K562 (cell line): ENCODE data around the gene FGF10. TPM values are rescaled to one million over a fixed set of nuclear protein-coding genes. Genes with fewer than 3 reads are reported as not detected.

Source experiments
- ATAC-seq: fragments of 200-7000 bp; cut with Tn5 transposase; 3 replicates; pipeline ENCODE4 v1.9.1; 2020; ENCODE audit warnings: moderate library complexity
- BruUV-seq: library from RNA; stranded (reverse); fragments of 400-500 nt; replicated peaks from 2 replicates; lab custom pipeline; 2021; lab: Mats Ljungman, UMichigan
- CTCF ChIA-PET: fragments of 300-600 bp; formaldehyde crosslinking; extraction: SDS; loops from one replicate; lab custom pipeline; 2021; ENCODE audit warnings: low intra/inter-chr PET ratio; lab: Yijun Ruan, JAX
- POLR2A ChIA-PET: fragments of 300-600, 350-650 bp; sonication (Branson Sonifier 250); formaldehyde crosslinking; extraction: SDS; loops from one replicate; lab custom pipeline; 2021; ENCODE audit warnings: antibody characterized with exemption, inconsistent platforms; lab: Yijun Ruan, JAX
- DNase-seq, 4 experiments: peaks; one replicate each; pipeline versions ENCODE4 v3.0.0 to v3.0.0-alpha.2; 2011 to 2018; ENCODE audit warnings: low spot score in 3 of 4, mixed read lengths in 3 of 4; ENCODE audit errors: extremely low read depth in 1 of 4
- FAIRE-seq: peaks from 2 replicates; lab custom pipeline; 2011; peaks lifted over from hg19 to GRCh38; lab: Jason Lieb, UNC
- H2AFZ ChIP-seq: 2 replicates; pipeline ENCODE4 v1.6.0; 2011; ENCODE audit warnings: low read depth, low read length, control low read depth, inconsistent platforms
- H3K27ac ChIP-seq: fragments of 200-600 bp; 3 replicates; pipeline ENCODE4 v1.8.0; 2011; ENCODE audit warnings: low read depth, mild to moderate bottlenecking, control low read depth, inconsistent platforms, low read length, moderate library complexity, mixed read lengths; ENCODE audit errors: extremely low read depth
- H3K27me3 ChIP-seq, 2 experiments: fragments of 300-600 bp in 1 of 2; 2 replicates in 1 of 2; 3 replicates in 1 of 2; pipeline versions ENCODE4 v1.6.0 to v1.8.0; 2011; ENCODE audit warnings: inconsistent platforms in 2 of 2, low read length in 2 of 2, mild to moderate bottlenecking in 1 of 2, mixed read lengths in 1 of 2, moderate library complexity in 1 of 2; ENCODE audit not compliant: control insufficient read depth in 2 of 2, insufficient read depth in 2 of 2
- H3K36me3 ChIP-seq: fragments of 300-600 bp; 3 replicates; pipeline ENCODE4 v1.8.0; 2011; ENCODE audit warnings: mild to moderate bottlenecking, low read length, inconsistent platforms; ENCODE audit not compliant: control insufficient read depth, insufficient read depth
- H3K4me1 ChIP-seq, 2 experiments: fragments of 200-600 bp in 1 of 2; replicated peaks in 1 of 2; 2 replicates in 1 of 2; 3 replicates in 1 of 2; pipeline versions ENCODE4 v1.5.1 to v1.8.0; 2011; ENCODE audit warnings: inconsistent platforms in 2 of 2, low read length in 2 of 2, mild to moderate bottlenecking in 1 of 2, mixed read lengths in 1 of 2, moderate library complexity in 1 of 2; ENCODE audit not compliant: control insufficient read depth in 2 of 2, insufficient read depth in 2 of 2
- H3K4me2 ChIP-seq: 2 replicates; pipeline ENCODE4 v1.6.1; 2011; ENCODE audit warnings: low read length, control low read depth, inconsistent platforms, mixed read lengths; ENCODE audit not compliant: insufficient read depth
- H3K4me3 ChIP-seq: fragments of 200-600 bp; sonication (generic), shearing (Covaris generic); 2 replicates; pipeline ENCODE4 v1.5.1; 2016; ENCODE audit warnings: control low read depth, inconsistent platforms
- H3K79me2 ChIP-seq: fragments of 200-600 bp; 3 replicates; pipeline ENCODE4 v1.8.0; 2011; ENCODE audit warnings: low read length, inconsistent platforms; ENCODE audit not compliant: control insufficient read depth, insufficient read depth
- H3K9ac ChIP-seq, 2 experiments: 2 replicates each; pipeline versions ENCODE4 v1.6.0 to v1.6.1; 2011; ENCODE audit warnings: low read depth in 2 of 2, low read length in 2 of 2, control low read depth in 1 of 2, inconsistent platforms in 1 of 2, mild to moderate bottlenecking in 1 of 2, mixed read lengths in 1 of 2; ENCODE audit not compliant: insufficient read depth in 1 of 2
- H3K9me1 ChIP-seq: one replicate; pipeline ENCODE4 v1.6.0; 2011; ENCODE audit warnings: inconsistent platforms, mild to moderate bottlenecking, low read length, moderate library complexity; ENCODE audit not compliant: control insufficient read depth, insufficient read depth
- H3K9me3 ChIP-seq: replicated peaks from 2 replicates; pipeline ENCODE4 v1.5.1; 2011; ENCODE audit warnings: low read depth, low read length, inconsistent platforms; ENCODE audit not compliant: control insufficient read depth, insufficient read depth
- H4K20me1 ChIP-seq: replicated peaks from 2 replicates; pipeline ENCODE4 v1.6.1; 2011; ENCODE audit warnings: low read length, inconsistent platforms, mixed read lengths; ENCODE audit not compliant: control insufficient read depth, insufficient read depth
- ARID1B ChIP-seq: fragments of 450-650 bp; IDR thresholded peaks from 2 replicates; pipeline ENCODE4 v1.6.1; 2016; ENCODE audit warnings: antibody characterized with exemption, mild to moderate bottlenecking, inconsistent platforms
- C11orf30 ChIP-seq: fragments of 450-650 bp; IDR thresholded peaks from 2 replicates; pipeline ENCODE4 v1.6.1; 2016; ENCODE audit warnings: low read depth, mild to moderate bottlenecking
- HNRNPLL ChIP-seq: fragments of 200-400 bp; formaldehyde crosslinking; IDR thresholded peaks from 2 replicates; pipeline ENCODE4 v1.6.1; 2017; ENCODE audit warnings: low read length, low read depth, mild to moderate bottlenecking; ENCODE audit not compliant: poor library complexity, severe bottlenecking
- NFE2 ChIP-seq: IDR thresholded peaks from 2 replicates; pipeline ENCODE4 v1.6.1; 2014; ENCODE audit warnings: antibody characterized with exemption, low read depth
- PATZ1 ChIP-seq: fragments of 250-450 bp; sonication (Bioruptor Pico); IDR thresholded peaks from 2 replicates; pipeline ENCODE4 v1.5.0; 2020; ENCODE audit warnings: mild to moderate bottlenecking, borderline replicate concordance
- PPARD ChIP-seq: fragments of 250-450 bp; sonication (Bioruptor Pico); IDR thresholded peaks from 2 replicates; pipeline ENCODE4 v1.8.0; 2022; ENCODE audit warnings: inconsistent platforms, mild to moderate bottlenecking, moderate library complexity
- ZBTB33 ChIP-seq: sonication (generic); formaldehyde crosslinking; IDR thresholded peaks from 2 replicates; pipeline ENCODE4 v1.8.1; 2023; ENCODE audit warnings: mild to moderate bottlenecking, missing genetic modification reagents
- ZBTB34 ChIP-seq: fragments of 250-450 bp; sonication (Bioruptor Pico); IDR thresholded peaks from 2 replicates; pipeline ENCODE4 v1.8.0; 2021; ENCODE audit warnings: mild to moderate bottlenecking, moderate library complexity
- ZNF217 ChIP-seq: sonication (generic); formaldehyde crosslinking; IDR thresholded peaks from 2 replicates; pipeline ENCODE4 v1.8.0; 2022; ENCODE audit warnings: mild to moderate bottlenecking, missing genetic modification reagents
- WGBS: fragments of 100-300 bp; shearing (Covaris generic); methylation state at CpG from one replicate; pipeline ENCODE4 v1.1.6; 2016; ENCODE audit warnings: low coverage, mixed read lengths; ENCODE audit not compliant: insufficient coverage; ENCODE audit errors: missing lambda C conversion rate; 5-methylcytosine and 5-hydroxymethylcytosine counted together
- in situ Hi-C: fragments of 300-500 bp; cut with MboI; formaldehyde crosslinking; loops from 4 replicates; pipeline ENCODE4 v1.15.0; 2018; ENCODE audit warnings: inconsistent platforms, mixed read lengths
- intact Hi-C: fragments of 100-400 bp; cut with micrococcal nuclease; formaldehyde crosslinking; loops from 2 replicates; pipeline ENCODE4 v1.14.2; 2022
- polyA plus RNA-seq, 8 experiments: library from polyadenylated mRNA; depleted of rRNA in 4 of 8; stranded (reverse) in 5 of 8; unstranded in 3 of 8; fragments of >200 nt; fragmentation: Nextera tagmentation in 2 of 8; fragmentation: Illumina TruSeq in 1 of 8; extraction: Ambion mirVana in 2 of 8; extraction: Trizol in 1 of 8; gene quantifications; 2 replicates each; pipeline versions ENCODE4 v1.2.1 to v1.2.3, GENCODE V29; 2011 to 2014; ENCODE audit warnings: inconsistent platforms in 1 of 8, missing spikeins in 1 of 8
- total RNA-seq, 7 experiments: library from RNA; depleted of rRNA in 6 of 7; stranded (reverse); fragments of >200 nt in 6 of 7; fragmentation: Illumina TruSeq in 2 of 7; extraction: Trizol in 2 of 7; gene quantifications; 2 replicates each; pipeline versions ENCODE4 v1.2.1 to v1.2.3, GENCODE V29; 2011 to 2021; ENCODE audit warnings: low replicate concordance in 1 of 7

Gene FGF10
- total and polyA plus RNA-seq, 9 of the 15 experiments (the other 6 are each of a cell fraction or from before 2014, with no cell fraction given): not detected

DNA sequence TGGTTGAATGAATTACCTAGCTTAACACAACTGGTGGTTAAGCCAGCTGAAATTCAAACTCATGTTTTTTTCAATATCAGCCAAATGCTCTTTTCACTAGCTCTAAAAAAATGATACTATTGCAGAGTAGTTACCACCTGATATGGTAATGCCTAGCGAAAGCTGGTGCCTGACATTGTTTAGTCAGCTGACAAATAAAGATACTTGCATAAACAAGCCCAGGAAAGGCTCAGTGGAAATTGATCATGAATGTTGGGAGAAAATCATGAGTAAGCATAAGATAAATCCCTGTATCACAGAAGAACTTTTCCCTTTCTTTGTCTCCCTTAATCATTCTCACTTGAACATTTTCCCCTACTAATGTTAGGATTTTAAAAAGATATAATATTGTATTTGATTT is 54.6 kb downstream of the FGF10 start:
- 0% methylated on average over 1 of the region's 1 CpG for WGBS
- H3K9me3 ChIP-seq: no peaks in the 10 kb centered on the region
- H3K4me1 ChIP-seq: no peaks in the 10 kb centered on the region
- no peaks in the 10 kb centered on the region for H3K36me3 ChIP-seq
- H3K4me2 ChIP-seq: no peak overlapping the region
- ATAC-seq (no peak), DNase-seq (no peak), FAIRE-seq (no peak)
- no peak overlapping the region for H3K27ac ChIP-seq
- BruUV-seq: no TSS peak
- no peaks in the 10 kb centered on the region for H3K9me1 ChIP-seq
- H3K4me3 ChIP-seq: no peak overlapping the region
- ChIA-PET POLR2A (no interaction called here), CTCF (no interaction called here)
- no peaks in the 10 kb centered on the region for H3K79me2 ChIP-seq
- H3K27me3 ChIP-seq: no peaks in the 10 kb centered on the region
- H4K20me1 ChIP-seq: no peaks in the 10 kb centered on the region
- TF ChIP-seq ZBTB33 (CRISPR knock-in tag) (no peak), ZBTB34 (no peak), HNRNPLL (no peak), C11orf30 (no peak), PPARD (CRISPR knock-in tag) (no peak), PATZ1 (CRISPR knock-in tag) (no peak), ZNF217 (no peak), NFE2 (no peak), ARID1B (no peak)
- intact Hi-C loops: loop anchor here (5.0 kb wide), 1 partner anchor 602 kb away; no protein-coding TSS in a partner anchor
- H2AFZ ChIP-seq: no peak overlapping the region
- no peak overlapping the region for H3K9ac ChIP-seq
- in situ Hi-C loops: no loop called here
